Keratinocyte (primary cell): ENCODE results near the gene CHN2. TPM values are rescaled to one million over a fixed set of nuclear protein-coding genes. Genes with fewer than 3 reads are reported as not detected.

Experiments used
- DNase-seq: peaks from one replicate; pipeline ENCODE4 v3.0.0-alpha.2; 2011; ENCODE audit warnings: low read depth, missing footprints, low spot score
- FAIRE-seq: peaks from 2 replicates; lab custom pipeline; 2011; peaks lifted over from hg19 to GRCh38; lab: Jason Lieb, UNC
- H2AFZ ChIP-seq: 2 replicates; pipeline ENCODE4 v1.6.0; 2012; ENCODE audit warnings: low read length, control low read depth, inconsistent platforms; ENCODE audit not compliant: control insufficient read depth
- H3K27ac ChIP-seq: 2 replicates; pipeline ENCODE4 v1.5.1; 2011; ENCODE audit warnings: low read length; ENCODE audit not compliant: control insufficient read depth, insufficient read depth
- H3K27me3 ChIP-seq: 3 replicates; pipeline ENCODE4 v1.6.0; 2011; ENCODE audit warnings: low read length; ENCODE audit not compliant: control insufficient read depth, insufficient read depth; ENCODE audit errors: extremely low read depth
- H3K36me3 ChIP-seq, 2 experiments: 2 replicates in 1 of 2; 3 replicates in 1 of 2; pipeline ENCODE4 v1.5.1; 2011; ENCODE audit warnings: low read length in 2 of 2, mild to moderate bottlenecking in 1 of 2; ENCODE audit not compliant: control insufficient read depth in 2 of 2, insufficient read depth in 2 of 2; ENCODE audit errors: extremely low read depth in 1 of 2
- H3K4me1 ChIP-seq: 3 replicates; pipeline ENCODE4 v1.5.1; 2011; ENCODE audit warnings: low read length; ENCODE audit not compliant: control insufficient read depth, insufficient read depth; ENCODE audit errors: extremely low read depth
- H3K4me2 ChIP-seq: 3 replicates; pipeline ENCODE4 v1.6.0; 2011; ENCODE audit warnings: low read depth, low read length; ENCODE audit not compliant: control insufficient read depth, insufficient read depth; ENCODE audit errors: extremely low read depth
- H3K4me3 ChIP-seq, 3 experiments: fragments of 200-600 bp in 1 of 3; sonication (generic) in 1 of 3; 2 replicates in 2 of 3; 3 replicates in 1 of 3; pipeline ENCODE4 v1.5.1; 2011 to 2016; ENCODE audit warnings: low read length in 3 of 3, mild to moderate bottlenecking in 3 of 3, control low read depth in 2 of 3, inconsistent platforms in 1 of 3, low read depth in 1 of 3, mixed read lengths in 1 of 3, mixed run types in 1 of 3, moderate library complexity in 1 of 3; ENCODE audit not compliant: control insufficient read depth in 2 of 3, insufficient read depth in 2 of 3; ENCODE audit errors: extremely low read depth in 1 of 3
- H3K79me2 ChIP-seq: 2 replicates; pipeline ENCODE4 v1.6.0; 2012; ENCODE audit warnings: low read length; ENCODE audit not compliant: control insufficient read depth, insufficient read depth
- H3K9ac ChIP-seq: 3 replicates; pipeline ENCODE4 v1.6.0; 2011; ENCODE audit warnings: low read length; ENCODE audit not compliant: control insufficient read depth, insufficient read depth; ENCODE audit errors: extremely low read depth
- H3K9me1 ChIP-seq: 3 replicates; pipeline ENCODE4 v1.6.0; 2011; ENCODE audit warnings: low read length; ENCODE audit not compliant: control insufficient read depth, insufficient read depth; ENCODE audit errors: extremely low read depth
- H3K9me3 ChIP-seq: 2 replicates; pipeline ENCODE4 v1.5.1; 2012; ENCODE audit warnings: low read depth, low read length; ENCODE audit not compliant: control insufficient read depth
- H4K20me1 ChIP-seq: 3 replicates; pipeline ENCODE4 v1.6.0; 2011; ENCODE audit warnings: low read length; ENCODE audit not compliant: control insufficient read depth, insufficient read depth; ENCODE audit errors: extremely low read depth
- EZH2 ChIP-seq: IDR thresholded peaks from one replicate; pipeline ENCODE4 v1.6.1; 2012; ENCODE audit warnings: inconsistent platforms, mild to moderate bottlenecking, low read length, moderate library complexity
- dilution Hi-C: fragments of 300-500 bp; cut with MboI; formaldehyde crosslinking; loops from one replicate; pipeline ENCODE4 v1.7.0; 2020; ENCODE audit warnings: low sequenced_read_pairs; ENCODE audit not compliant: extremely low pct_ligation_motif_present
- polyA plus RNA-seq, 5 experiments: library from polyadenylated mRNA; depleted of rRNA in 3 of 5; stranded (reverse) in 3 of 5; stranded (forward) in 1 of 5; unstranded in 1 of 5; fragments of >200 nt; gene quantifications; 1 replicate in 1 of 5; 2 replicates in 3 of 5; 3 replicates in 1 of 5; pipeline versions ENCODE4 v1.2.1 to v1.2.3, GENCODE V29; 2011 to 2012; ENCODE audit warnings: missing spikeins in 2 of 5, low read depth in 1 of 5, low replicate concordance in 1 of 5
- TF ChIP-seq, protein P1 (sequence below), 3 experiments: IDR thresholded peaks in 1 of 3; conservative IDR thresholded peaks in 1 of 3; optimal IDR thresholded peaks in 1 of 3; 2 replicates in 2 of 3; 3 replicates in 1 of 3; pipeline versions ENCODE3 to v1.5.1; 2011; ENCODE audit warnings: low read length in 3 of 3, mild to moderate bottlenecking in 3 of 3, moderate library complexity in 2 of 3, control low read depth in 1 of 3, inconsistent platforms in 1 of 3; ENCODE audit not compliant: insufficient read depth in 2 of 3; ENCODE audit errors: extremely low read depth in 1 of 3

CHN2 gene
- polyA plus RNA-seq, 1 donor (not counting 4 experiments of a cell fraction or from before 2014, with no cell fraction given), result 1.8 TPM

DNA sequence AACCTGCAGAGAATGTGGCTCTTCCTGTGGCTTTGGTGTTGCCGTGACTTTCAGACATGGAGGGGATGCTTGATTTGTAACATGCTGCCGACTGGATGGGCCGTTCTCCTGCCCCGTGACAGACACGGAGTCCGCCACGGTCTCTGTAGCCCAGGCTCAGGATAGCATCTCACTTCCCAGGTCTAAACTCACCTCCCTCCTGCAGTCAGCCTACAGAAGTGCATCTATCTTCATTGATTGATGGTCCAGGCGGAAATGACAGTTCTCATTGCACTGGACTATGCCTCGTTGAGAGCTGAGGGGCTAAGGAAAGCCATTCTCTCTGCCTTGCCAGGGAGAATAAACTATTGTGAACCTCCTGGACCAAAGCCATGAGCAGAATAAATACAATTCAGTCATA lies 77.5 kb downstream of the CHN2 start:
- H3K36me3 ChIP-seq, result no peaks in the 10 kb centered on the region
- H3K4me1 ChIP-seq, result peaks cover 8% of the 10 kb centered on the region
- dilution Hi-C loops, result no loop called here
- H3K9ac ChIP-seq, result no peak overlapping the region
- H3K9me3 ChIP-seq, result no peaks in the 10 kb centered on the region
- H3K27me3 ChIP-seq, result no peaks in the 10 kb centered on the region
- H3K9me1 ChIP-seq, result no peaks in the 10 kb centered on the region
- DNase-seq, result no peak
- H3K27ac ChIP-seq, result no peak overlapping the region
- no peaks in the 10 kb centered on the region for H3K79me2 ChIP-seq
- no peak overlapping the region for H3K4me3 ChIP-seq
- TF ChIP-seq, protein P1, sequence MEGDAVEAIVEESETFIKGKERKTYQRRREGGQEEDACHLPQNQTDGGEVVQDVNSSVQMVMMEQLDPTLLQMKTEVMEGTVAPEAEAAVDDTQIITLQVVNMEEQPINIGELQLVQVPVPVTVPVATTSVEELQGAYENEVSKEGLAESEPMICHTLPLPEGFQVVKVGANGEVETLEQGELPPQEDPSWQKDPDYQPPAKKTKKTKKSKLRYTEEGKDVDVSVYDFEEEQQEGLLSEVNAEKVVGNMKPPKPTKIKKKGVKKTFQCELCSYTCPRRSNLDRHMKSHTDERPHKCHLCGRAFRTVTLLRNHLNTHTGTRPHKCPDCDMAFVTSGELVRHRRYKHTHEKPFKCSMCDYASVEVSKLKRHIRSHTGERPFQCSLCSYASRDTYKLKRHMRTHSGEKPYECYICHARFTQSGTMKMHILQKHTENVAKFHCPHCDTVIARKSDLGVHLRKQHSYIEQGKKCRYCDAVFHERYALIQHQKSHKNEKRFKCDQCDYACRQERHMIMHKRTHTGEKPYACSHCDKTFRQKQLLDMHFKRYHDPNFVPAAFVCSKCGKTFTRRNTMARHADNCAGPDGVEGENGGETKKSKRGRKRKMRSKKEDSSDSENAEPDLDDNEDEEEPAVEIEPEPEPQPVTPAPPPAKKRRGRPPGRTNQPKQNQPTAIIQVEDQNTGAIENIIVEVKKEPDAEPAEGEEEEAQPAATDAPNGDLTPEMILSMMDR (optimal IDR thresholded peaks at IDR 0.05 in 1 of 3, IDR thresholded peaks at IDR 0.05 in 1 of 3, conservative IDR thresholded peaks at IDR 0.05 in 1 of 3; ENCODE audit: extremely low read depth in 1 of 3, insufficient read depth in 2 of 3, low read length in 3 of 3), result no peak
- TF ChIP-seq EZH2, result no peak
- peak; percentile 5 for FAIRE-seq
- H2AFZ ChIP-seq, result no peak overlapping the region
- H4K20me1 ChIP-seq, result no peaks in the 10 kb centered on the region
- H3K4me2 ChIP-seq, result no peak overlapping the region

DNA sequence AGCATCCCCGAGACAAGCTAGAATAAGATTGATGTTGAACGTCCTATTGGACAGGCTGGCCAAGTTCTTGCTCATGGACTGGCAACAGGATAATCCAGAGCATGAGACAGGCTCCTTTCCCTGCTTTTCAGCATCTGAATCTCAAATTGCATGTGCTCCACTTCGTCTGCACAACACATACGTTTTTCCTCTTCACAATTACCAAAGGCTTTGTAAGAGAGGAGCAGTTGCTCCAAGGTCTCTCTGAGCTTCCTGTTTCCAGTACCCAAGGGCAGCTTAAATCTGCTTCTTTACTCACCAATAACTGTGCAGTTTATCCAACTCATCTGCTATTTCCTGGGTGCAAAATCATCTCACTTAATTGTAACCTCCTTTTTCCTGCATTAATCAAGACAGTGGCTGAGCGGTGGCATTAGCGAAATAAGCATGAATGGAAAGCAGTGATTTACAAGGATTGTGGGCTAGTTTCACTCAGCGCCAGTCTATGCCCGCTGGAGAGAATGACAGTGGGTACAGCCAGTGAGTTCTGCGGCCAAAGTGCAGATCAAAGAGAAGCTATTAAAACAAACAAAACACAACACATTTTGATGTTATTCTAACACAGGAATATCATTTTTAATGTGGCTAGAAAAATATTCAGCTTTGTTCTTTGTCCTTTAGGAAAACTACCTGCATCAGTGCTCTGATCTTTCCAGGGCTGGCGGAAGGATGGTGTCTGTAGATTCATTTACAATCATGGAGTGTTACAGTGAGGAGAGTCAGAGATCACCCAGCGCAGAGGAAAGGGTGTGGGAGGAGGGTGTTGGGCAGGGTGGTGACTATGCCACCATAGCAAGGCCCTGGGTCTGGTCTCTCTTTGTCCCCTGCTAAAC lies 79.8 kb downstream of the CHN2 start:
- Histone ChIP-seq H3K4me3 (no peak overlapping the region), H3K79me2 (no peaks in the 10 kb centered on the region), H3K4me1 (peaks cover 8% of the 10 kb centered on the region), H3K9me1 (no peaks in the 10 kb centered on the region), H3K9ac (no peak overlapping the region), H3K27me3 (no peaks in the 10 kb centered on the region), H3K27ac (no peak overlapping the region), H4K20me1 (no peaks in the 10 kb centered on the region), H3K4me2 (no peak overlapping the region), H2AFZ (no peak overlapping the region), H3K36me3 (no peaks in the 10 kb centered on the region), H3K9me3 (no peaks in the 10 kb centered on the region)
- dilution Hi-C loops, result no loop called here
- TF ChIP-seq EZH2, result no peak
- TF ChIP-seq, protein P1 (optimal IDR thresholded peaks at IDR 0.05 in 1 of 3, IDR thresholded peaks at IDR 0.05 in 1 of 3, conservative IDR thresholded peaks at IDR 0.05 in 1 of 3; ENCODE audit: extremely low read depth in 1 of 3, insufficient read depth in 2 of 3, low read length in 3 of 3), result no peak
- DNase-seq, result no peak
- FAIRE-seq, result peak; percentile 43
